ENCODE results near the gene HLA-C.
"Not testable (repeated sequence)": the region's sequence is repeated elsewhere in the genome, so short reads cannot be mapped to it uniquely, and the experiment has no call there.

HLA-C gene

GRCh38 chr6:31270788-31271640 is 878 bp downstream of the HLA-C start:
- DNase-seq (ENCODE audit: low read depth in 2 of 2, low spot score in 1 of 2): peak in 1 of 2 donors; percentile 42

- DNase-seq (ENCODE audit: low read depth in 2 of 2, low spot score in 1 of 2): no peak
Observed at GRCh38 chr6:31268836-31269235, 3.1 kb downstream of the HLA-C start.

GRCh38 chr6:31268369-31268765 is 3.5 kb downstream of the HLA-C start:
- DNase-seq (ENCODE audit: low read depth in 2 of 2, low spot score in 1 of 2): no peak

GRCh38 chr6:31267651-31268368 is 4.1 kb downstream of the HLA-C start:
- DNase-seq (ENCODE audit: low read depth in 2 of 2, low spot score in 1 of 2): no peak

GRCh38 chr6:31266567-31267360 is 5.1 kb downstream of the HLA-C start:
- DNase-seq (ENCODE audit: low read depth in 2 of 2, low spot score in 1 of 2): no peak

- no peak for DNase-seq (ENCODE audit: low read depth in 2 of 2, low spot score in 1 of 2)
Observed at GRCh38 chr6:31265926-31266325, 6.0 kb downstream of the HLA-C start.

- not testable (repeated sequence) for DNase-seq (ENCODE audit: low read depth in 2 of 2, low spot score in 1 of 2)
Observed at GRCh38 chr6:31263346-31263933, 8.5 kb downstream of the HLA-C start.

- not testable (repeated sequence) for DNase-seq (ENCODE audit: low read depth in 2 of 2, low spot score in 1 of 2)
Observed at GRCh38 chr6:31259995-31260394, 11.9 kb downstream of the HLA-C start.

- DNase-seq (ENCODE audit: low read depth in 2 of 2, low spot score in 1 of 2): no peak
Observed at GRCh38 chr6:31252625-31253024, 19.3 kb downstream of the HLA-C start.

GRCh38 chr6:31251261-31251660 is 20.6 kb downstream of the HLA-C start:
- DNase-seq (ENCODE audit: low read depth in 2 of 2, low spot score in 1 of 2): no peak

- DNase-seq (ENCODE audit: low read depth in 2 of 2, low spot score in 1 of 2): no peak
Observed at GRCh38 chr6:31249184-31249583, 22.7 kb downstream of the HLA-C start.

GRCh38 chr6:31247813-31248212 is 24.1 kb downstream of the HLA-C start:
- no peak for DNase-seq (ENCODE audit: low read depth in 2 of 2, low spot score in 1 of 2)

GRCh38 chr6:31246051-31246521 is 25.8 kb downstream of the HLA-C start:
- no peak for DNase-seq (ENCODE audit: low read depth in 2 of 2, low spot score in 1 of 2)

- DNase-seq (ENCODE audit: low read depth in 2 of 2, low spot score in 1 of 2): no peak
Observed at GRCh38 chr6:31243508-31243907, 28.4 kb downstream of the HLA-C start.

GRCh38 chr6:31239854-31240253 is 32.0 kb downstream of the HLA-C start:
- no peak for DNase-seq (ENCODE audit: low read depth in 2 of 2, low spot score in 1 of 2)

GRCh38 chr6:31234101-31234500 is 37.8 kb downstream of the HLA-C start:
- DNase-seq (ENCODE audit: low read depth in 2 of 2, low spot score in 1 of 2): not testable (repeated sequence)

- no peak for DNase-seq (ENCODE audit: low read depth in 2 of 2, low spot score in 1 of 2)
Observed at GRCh38 chr6:31228476-31228875, 43.4 kb downstream of the HLA-C start.

GRCh38 chr6:31227143-31227542 is 44.7 kb downstream of the HLA-C start:
- DNase-seq (ENCODE audit: low read depth in 2 of 2, low spot score in 1 of 2): no peak

GRCh38 chr6:31225735-31226134 is 46.2 kb downstream of the HLA-C start:
- DNase-seq (ENCODE audit: low read depth in 2 of 2, low spot score in 1 of 2): no peak

- DNase-seq (ENCODE audit: low read depth in 2 of 2, low spot score in 1 of 2): no peak
Observed at GRCh38 chr6:31222496-31222895, 49.4 kb downstream of the HLA-C start.
